HuH-7 (cell line): Measurements from ENCODE around the gene THUMPD3.

ENCODE experiments used
- DNase-seq: peaks from one replicate; pipeline ENCODE4 v3.0.0; 2011; ENCODE audit warnings: low spot score

THUMPD3 gene

GRCh38 chr3:9420850-9421549 is 58.1 kb downstream of the THUMPD3 start:
- DNase-seq, result no peak

- peak; percentile 78 for DNase-seq
These were observed 60.0 kb downstream of the THUMPD3 start for GRCh38 chr3:9422712-9423424.

DNA sequence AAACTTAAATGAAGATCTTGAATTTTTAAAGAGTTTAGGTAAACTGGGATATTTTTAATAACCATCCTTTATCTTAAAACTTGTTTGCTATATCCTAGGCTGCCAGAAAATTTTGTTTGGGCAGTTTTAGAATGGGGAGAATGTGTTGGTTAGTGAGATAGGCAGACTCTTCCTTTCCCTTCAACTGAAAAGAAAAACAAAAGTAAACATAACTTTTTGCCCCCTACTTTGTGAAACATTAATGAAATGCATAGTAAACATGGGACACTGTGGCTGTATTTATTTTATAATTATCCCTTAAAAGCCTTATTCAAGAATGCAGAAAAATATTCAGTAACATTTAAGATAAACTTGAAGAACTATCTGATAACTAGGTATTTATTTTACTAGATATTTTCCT is 65.6 kb downstream of the THUMPD3 start:
- no peak for DNase-seq

GRCh38 chr3:9430733-9431132 is 67.9 kb downstream of the THUMPD3 start:
- DNase-seq, result no peak

- no peak for DNase-seq
These were observed 71.0 kb downstream of the THUMPD3 start for GRCh38 chr3:9433627-9434521.

GRCh38 chr3:9435316-9435715 is 72.5 kb downstream of the THUMPD3 start:
- no peak for DNase-seq
